ENCODE measurements around the gene GRID2.

The GRID2 gene

GRCh38 chr4:92654084-92654483, 350.3 kb downstream of the GRID2 start:
- DNase-seq, result no peak
- no peaks in the 10 kb centered on the region for H3K36me3 ChIP-seq (replicated peaks; ENCODE audit: insufficient read depth, low read length)
- H3K4me1 ChIP-seq (ENCODE audit: low read length), result no peaks in the 10 kb centered on the region
- no peak overlapping the region for H3K27ac ChIP-seq (ENCODE audit: low read length)
- H3F3A ChIP-seq (ENCODE audit: insufficient read depth, low read length), result no peaks in the 10 kb centered on the region
- H2AFZ ChIP-seq (ENCODE audit: low read length), result no peak overlapping the region
- H3K4me2 ChIP-seq (ENCODE audit: low read depth, low read length), result no peak overlapping the region
- TF ChIP-seq CTCF (IDR thresholded peaks at IDR 0.05; ENCODE audit: low read length), result no peak
- H3K4me3 ChIP-seq (ENCODE audit: low read length), result no peak overlapping the region
- no peaks in the 10 kb centered on the region for H3K79me2 ChIP-seq (ENCODE audit: low read length)
- H3K9me3 ChIP-seq (replicated peaks; ENCODE audit: insufficient read depth, low read length), result no peaks in the 10 kb centered on the region
- no peaks in the 10 kb centered on the region for H4K20me1 ChIP-seq (ENCODE audit: insufficient read depth, low read length)
- no peaks in the 10 kb centered on the region for H3K9me2 ChIP-seq (replicated peaks; ENCODE audit: insufficient read depth, low read length)
- H3K9ac ChIP-seq (ENCODE audit: low read length), result no peak overlapping the region
- no peaks in the 10 kb centered on the region for H3K27me3 ChIP-seq (replicated peaks; ENCODE audit: insufficient read depth, low read length)

GRCh38 chr4:92657695-92658094, 353.9 kb downstream of the GRID2 start:
- Histone ChIP-seq H3K27ac (ENCODE audit: low read length) (no peak overlapping the region), H3K36me3 (replicated peaks; ENCODE audit: insufficient read depth, low read length) (no peaks in the 10 kb centered on the region), H3K9me3 (replicated peaks; ENCODE audit: insufficient read depth, low read length) (no peaks in the 10 kb centered on the region), H3K4me2 (ENCODE audit: low read depth, low read length) (no peak overlapping the region), H2AFZ (ENCODE audit: low read length) (no peak overlapping the region), H3K9me2 (replicated peaks; ENCODE audit: insufficient read depth, low read length) (no peaks in the 10 kb centered on the region), H3F3A (ENCODE audit: insufficient read depth, low read length) (no peaks in the 10 kb centered on the region), H3K27me3 (replicated peaks; ENCODE audit: insufficient read depth, low read length) (no peaks in the 10 kb centered on the region), H4K20me1 (ENCODE audit: insufficient read depth, low read length) (no peaks in the 10 kb centered on the region), H3K9ac (ENCODE audit: low read length) (no peak overlapping the region), H3K4me3 (ENCODE audit: low read length) (no peak overlapping the region), H3K4me1 (ENCODE audit: low read length) (no peaks in the 10 kb centered on the region), H3K79me2 (ENCODE audit: low read length) (no peaks in the 10 kb centered on the region)
- DNase-seq, result no peak
- TF ChIP-seq EZH2 (optimal IDR thresholded peaks at IDR 0.05; ENCODE audit: low read depth, low read length) (no peak), CTCF (IDR thresholded peaks at IDR 0.05; ENCODE audit: low read length) (no peak), EZH2phosphoT487 (IDR thresholded peaks at IDR 0.05; ENCODE audit: low read length) (no peak)

GRCh38 chr4:92658318-92658717, 354.6 kb downstream of the GRID2 start:
- Histone ChIP-seq H3K4me1 (ENCODE audit: low read length) (no peaks in the 10 kb centered on the region), H3K27me3 (replicated peaks; ENCODE audit: insufficient read depth, low read length) (no peaks in the 10 kb centered on the region), H3K4me3 (ENCODE audit: low read length) (no peak overlapping the region), H4K20me1 (ENCODE audit: insufficient read depth, low read length) (no peaks in the 10 kb centered on the region), H3K9me3 (replicated peaks; ENCODE audit: insufficient read depth, low read length) (no peaks in the 10 kb centered on the region), H3F3A (ENCODE audit: insufficient read depth, low read length) (no peaks in the 10 kb centered on the region), H3K79me2 (ENCODE audit: low read length) (no peaks in the 10 kb centered on the region), H3K9me2 (replicated peaks; ENCODE audit: insufficient read depth, low read length) (no peaks in the 10 kb centered on the region), H3K9ac (ENCODE audit: low read length) (no peak overlapping the region), H3K36me3 (replicated peaks; ENCODE audit: insufficient read depth, low read length) (no peaks in the 10 kb centered on the region), H3K27ac (ENCODE audit: low read length) (no peak overlapping the region), H2AFZ (ENCODE audit: low read length) (no peak overlapping the region), H3K4me2 (ENCODE audit: low read depth, low read length) (no peak overlapping the region)
- DNase-seq, result no peak
- TF ChIP-seq EZH2phosphoT487 (IDR thresholded peaks at IDR 0.05; ENCODE audit: low read length), result no peak
- TF ChIP-seq CTCF (IDR thresholded peaks at IDR 0.05; ENCODE audit: low read length), result no peak
- no peak for TF ChIP-seq EZH2 (optimal IDR thresholded peaks at IDR 0.05; ENCODE audit: low read depth, low read length)

GRCh38 chr4:92677805-92678204, 374.0 kb downstream of the GRID2 start:
- Histone ChIP-seq H3K79me2 (ENCODE audit: low read length) (no peaks in the 10 kb centered on the region), H2AFZ (ENCODE audit: low read length) (no peak overlapping the region)

More at GRCh38 chr4:92677805-92678204, 374.0 kb downstream of the GRID2 start:
- no peaks in the 10 kb centered on the region for H3K36me3 ChIP-seq (replicated peaks; ENCODE audit: insufficient read depth, low read length)
- H3K4me2 ChIP-seq (ENCODE audit: low read depth, low read length), result no peak overlapping the region
- TF ChIP-seq EZH2 (optimal IDR thresholded peaks at IDR 0.05; ENCODE audit: low read depth, low read length), result no peak
- no peak for TF ChIP-seq CTCF (IDR thresholded peaks at IDR 0.05; ENCODE audit: low read length)
- no peak for TF ChIP-seq EZH2phosphoT487 (IDR thresholded peaks at IDR 0.05; ENCODE audit: low read length)
- H3K27me3 ChIP-seq (replicated peaks; ENCODE audit: insufficient read depth, low read length), result no peaks in the 10 kb centered on the region
- no peak for DNase-seq
- no peak overlapping the region for H3K4me3 ChIP-seq (ENCODE audit: low read length)
- H3K4me1 ChIP-seq (ENCODE audit: low read length), result no peaks in the 10 kb centered on the region
- H3K9ac ChIP-seq (ENCODE audit: low read length), result no peak overlapping the region
- no peaks in the 10 kb centered on the region for H3K9me3 ChIP-seq (replicated peaks; ENCODE audit: insufficient read depth, low read length)
- no peaks in the 10 kb centered on the region for H4K20me1 ChIP-seq (ENCODE audit: insufficient read depth, low read length)
- H3F3A ChIP-seq (ENCODE audit: insufficient read depth, low read length), result no peaks in the 10 kb centered on the region
- H3K27ac ChIP-seq (ENCODE audit: low read length), result no peak overlapping the region
- H3K9me2 ChIP-seq (replicated peaks; ENCODE audit: insufficient read depth, low read length), result no peaks in the 10 kb centered on the region

Data from MM.1S (cell line).